IMR-90 (cell line): ENCODE measurements around the gene NOX4.
"Not testable (repeated sequence)": the region's sequence is repeated elsewhere in the genome, so short reads cannot be mapped to it uniquely, and the experiment has no call there.

Source experiments
- CEBPB ChIP-seq: IDR thresholded peaks from 2 replicates; pipeline ENCODE4 v1.6.1; 2012; ENCODE audit warnings: low read depth, low read length, improper control_type of control experiment
- CHD1 ChIP-seq: IDR thresholded peaks from 2 replicates; pipeline ENCODE4 v1.6.1; 2012; ENCODE audit warnings: low read depth, low read length, improper control_type of control experiment
- MAFK ChIP-seq: IDR thresholded peaks from 2 replicates; pipeline ENCODE4 v1.6.1; 2012; ENCODE audit warnings: low read depth, low read length, improper control_type of control experiment
- MAZ ChIP-seq: IDR thresholded peaks from 2 replicates; pipeline ENCODE4 v1.6.1; 2012; ENCODE audit warnings: low read depth, mild to moderate bottlenecking, low read length, improper control_type of control experiment, moderate library complexity, borderline replicate concordance
- MXI1 ChIP-seq: IDR thresholded peaks from 2 replicates; pipeline ENCODE4 v1.6.1; 2012; ENCODE audit warnings: low read depth, mild to moderate bottlenecking, low read length, moderate library complexity, borderline replicate concordance
- POLR2A ChIP-seq: IDR thresholded peaks from 2 replicates; pipeline ENCODE4 v1.6.1; 2012; ENCODE audit warnings: mild to moderate bottlenecking, low read depth, low read length
- RAD21 ChIP-seq: IDR thresholded peaks from 2 replicates; pipeline ENCODE4 v1.6.1; 2012; ENCODE audit warnings: low read length, improper control_type of control experiment
- RCOR1 ChIP-seq: IDR thresholded peaks from 2 replicates; pipeline ENCODE4 v1.6.1; 2012; ENCODE audit warnings: mild to moderate bottlenecking, low read length, improper control_type of control experiment; ENCODE audit not compliant: insufficient replicate concordance
- RFX5 ChIP-seq: IDR thresholded peaks from 2 replicates; pipeline ENCODE4 v1.8.0; 2012; ENCODE audit warnings: low read depth, mild to moderate bottlenecking, low read length, moderate library complexity
- SMC3 ChIP-seq: fragments of 150-350 bp; IDR thresholded peaks from 2 replicates; pipeline ENCODE4 v1.6.1; 2016; ENCODE audit warnings: low read depth, mild to moderate bottlenecking, antibody characterized with exemption, low read length, moderate library complexity
- TF ChIP-seq, protein P1 (sequence below): conservative IDR thresholded peaks from 2 replicates; pipeline ENCODE4 v1.5.1; 2012; ENCODE audit warnings: mild to moderate bottlenecking, low read depth, low read length, improper control_type of control experiment
- TF ChIP-seq, protein P2 (sequence below): fragments of 150-350 bp; IDR thresholded peaks from 2 replicates; pipeline ENCODE4 v1.6.1; 2017; ENCODE audit warnings: mild to moderate bottlenecking, antibody characterized with exemption, low read length, low read depth
- TF ChIP-seq, protein P3 (sequence below): fragments of 150-350 bp; IDR thresholded peaks from 2 replicates; pipeline ENCODE4 v1.6.1; 2016; ENCODE audit warnings: low read depth, mild to moderate bottlenecking, low read length, moderate library complexity, borderline replicate concordance

GRCh38 chr11:89310607-89311006 is 180.6 kb downstream of the NOX4 start:
- TF ChIP-seq, protein P1, sequence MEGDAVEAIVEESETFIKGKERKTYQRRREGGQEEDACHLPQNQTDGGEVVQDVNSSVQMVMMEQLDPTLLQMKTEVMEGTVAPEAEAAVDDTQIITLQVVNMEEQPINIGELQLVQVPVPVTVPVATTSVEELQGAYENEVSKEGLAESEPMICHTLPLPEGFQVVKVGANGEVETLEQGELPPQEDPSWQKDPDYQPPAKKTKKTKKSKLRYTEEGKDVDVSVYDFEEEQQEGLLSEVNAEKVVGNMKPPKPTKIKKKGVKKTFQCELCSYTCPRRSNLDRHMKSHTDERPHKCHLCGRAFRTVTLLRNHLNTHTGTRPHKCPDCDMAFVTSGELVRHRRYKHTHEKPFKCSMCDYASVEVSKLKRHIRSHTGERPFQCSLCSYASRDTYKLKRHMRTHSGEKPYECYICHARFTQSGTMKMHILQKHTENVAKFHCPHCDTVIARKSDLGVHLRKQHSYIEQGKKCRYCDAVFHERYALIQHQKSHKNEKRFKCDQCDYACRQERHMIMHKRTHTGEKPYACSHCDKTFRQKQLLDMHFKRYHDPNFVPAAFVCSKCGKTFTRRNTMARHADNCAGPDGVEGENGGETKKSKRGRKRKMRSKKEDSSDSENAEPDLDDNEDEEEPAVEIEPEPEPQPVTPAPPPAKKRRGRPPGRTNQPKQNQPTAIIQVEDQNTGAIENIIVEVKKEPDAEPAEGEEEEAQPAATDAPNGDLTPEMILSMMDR, result not testable (repeated sequence)
- TF ChIP-seq SMC3, POLR2A, RAD21, RFX5, MXI1, CHD1, CEBPB, RCOR1, MAZ, MAFK: not testable (repeated sequence)
- TF ChIP-seq, protein P2, sequence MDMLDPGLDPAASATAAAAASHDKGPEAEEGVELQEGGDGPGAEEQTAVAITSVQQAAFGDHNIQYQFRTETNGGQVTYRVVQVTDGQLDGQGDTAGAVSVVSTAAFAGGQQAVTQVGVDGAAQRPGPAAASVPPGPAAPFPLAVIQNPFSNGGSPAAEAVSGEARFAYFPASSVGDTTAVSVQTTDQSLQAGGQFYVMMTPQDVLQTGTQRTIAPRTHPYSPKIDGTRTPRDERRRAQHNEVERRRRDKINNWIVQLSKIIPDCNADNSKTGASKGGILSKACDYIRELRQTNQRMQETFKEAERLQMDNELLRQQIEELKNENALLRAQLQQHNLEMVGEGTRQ, result not testable (repeated sequence)
- TF ChIP-seq, protein P3, sequence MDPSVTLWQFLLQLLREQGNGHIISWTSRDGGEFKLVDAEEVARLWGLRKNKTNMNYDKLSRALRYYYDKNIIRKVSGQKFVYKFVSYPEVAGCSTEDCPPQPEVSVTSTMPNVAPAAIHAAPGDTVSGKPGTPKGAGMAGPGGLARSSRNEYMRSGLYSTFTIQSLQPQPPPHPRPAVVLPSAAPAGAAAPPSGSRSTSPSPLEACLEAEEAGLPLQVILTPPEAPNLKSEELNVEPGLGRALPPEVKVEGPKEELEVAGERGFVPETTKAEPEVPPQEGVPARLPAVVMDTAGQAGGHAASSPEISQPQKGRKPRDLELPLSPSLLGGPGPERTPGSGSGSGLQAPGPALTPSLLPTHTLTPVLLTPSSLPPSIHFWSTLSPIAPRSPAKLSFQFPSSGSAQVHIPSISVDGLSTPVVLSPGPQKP, result not testable (repeated sequence)
